DMS153 (cell line): ENCODE results near the gene PIP5K1A.
"Not testable (repeated sequence)": the region's sequence is repeated elsewhere in the genome, so short reads cannot be mapped to it uniquely, and the experiment has no call there.

Experiments used
- DNase-seq: peaks from one replicate; lab custom pipeline; 2025; lab: John Stamatoyannopoulos, UW

PIP5K1A gene

GRCh38 chr1:151198254-151199127 is at the start of gene PIP5K1A:
PIP5K1A (plus strand) TSS chr1:151198552; CDS start chr1:151198997, 445 bp downstream.
- peak; percentile 99 for DNase-seq

GRCh38 chr1:151156515-151156819 is 41.9 kb upstream of the PIP5K1A start, which contains the start of gene TNFAIP8L2:
TNFAIP8L2 (plus strand) TSS chr1:151156649; CDS start chr1:151158698, 2,049 bp downstream.
- DNase-seq: peak; percentile 18

GRCh38 chr1:151157067-151157531 is 41.3 kb upstream of the PIP5K1A start:
- DNase-seq: no peak

GRCh38 chr1:151158326-151158725 is 40.0 kb upstream of the PIP5K1A start:
- DNase-seq: no peak

GRCh38 chr1:151158751-151159251 is 39.6 kb upstream of the PIP5K1A start:
- no peak for DNase-seq

- no peak for DNase-seq
Measured at GRCh38 chr1:151159373-151159772, 39.0 kb upstream of the PIP5K1A start.

- no peak for DNase-seq
Measured at GRCh38 chr1:151164732-151165280, 33.5 kb upstream of the PIP5K1A start.

- no peak for DNase-seq
Measured at GRCh38 chr1:151165281-151165737, 33.0 kb upstream of the PIP5K1A start.

- peak; percentile 99 for DNase-seq
Measured at GRCh38 chr1:151165738-151166504, 32.4 kb upstream of the PIP5K1A start, which contains the start of the genes LYSMD1 and SCNM1. LYSMD1 (minus strand) TSS chr1:151165902; CDS start chr1:151165258, 644 bp downstream. SCNM1 (plus strand) TSS chr1:151166144; CDS start chr1:151166153, 9 bp downstream.

- DNase-seq: no peak
Measured at GRCh38 chr1:151166505-151166956, 31.8 kb upstream of the PIP5K1A start.

- DNase-seq: no peak
Measured at GRCh38 chr1:151167116-151167515, 31.2 kb upstream of the PIP5K1A start.

GRCh38 chr1:151171190-151171589 is 27.2 kb upstream of the PIP5K1A start:
- DNase-seq: no peak

GRCh38 chr1:151175041-151175741 is 23.2 kb upstream of the PIP5K1A start:
- no peak for DNase-seq

- DNase-seq: no peak
Measured at GRCh38 chr1:151175863-151176262, 22.5 kb upstream of the PIP5K1A start, which contains the start of gene TMOD4. TMOD4 (minus strand) TSS chr1:151175981; CDS start chr1:151174875, 1,106 bp downstream.

- DNase-seq: no peak
Measured at GRCh38 chr1:151176514-151177045, 21.8 kb upstream of the PIP5K1A start.

- DNase-seq: no peak
Measured at GRCh38 chr1:151184211-151184610, 14.1 kb upstream of the PIP5K1A start.

- DNase-seq: no peak
Measured at GRCh38 chr1:151187205-151187604, 11.1 kb upstream of the PIP5K1A start.

GRCh38 chr1:151188667-151189066 is 9.7 kb upstream of the PIP5K1A start:
- not testable (repeated sequence) for DNase-seq

GRCh38 chr1:151189637-151190445 is 8.5 kb upstream of the PIP5K1A start, which contains the start of gene VPS72:
VPS72 (minus strand) TSS chr1:151190197; CDS start chr1:151190121, 76 bp downstream.
- peak; percentile 93 for DNase-seq

- DNase-seq: no peak
Measured at GRCh38 chr1:151192047-151192446, 6.3 kb upstream of the PIP5K1A start.
